Choroid plexus epithelial cell (primary cell): ENCODE results near the gene RANBP3L.

Experiments used
- DNase-seq: peaks from one replicate; pipeline ENCODE4 v3.0.0-alpha.2; 2010; ENCODE audit warnings: low read depth
- H3K4me3 ChIP-seq: 2 replicates; pipeline ENCODE4 v1.5.1; 2011; ENCODE audit warnings: low read depth, mild to moderate bottlenecking, control low read depth, low read length, moderate library complexity
- CTCF ChIP-seq: conservative IDR thresholded peaks from 2 replicates; pipeline ENCODE4 v1.5.1; 2011; ENCODE audit warnings: low read depth, mild to moderate bottlenecking, control low read depth, inconsistent platforms, low read length, moderate library complexity

Gene RANBP3L

GRCh38 chr5:36236801-36237200 lies 64.9 kb downstream of the RANBP3L start:
- H3K4me3 ChIP-seq = no peak overlapping the region
- no peak for TF ChIP-seq CTCF
- DNase-seq = no peak

DNA sequence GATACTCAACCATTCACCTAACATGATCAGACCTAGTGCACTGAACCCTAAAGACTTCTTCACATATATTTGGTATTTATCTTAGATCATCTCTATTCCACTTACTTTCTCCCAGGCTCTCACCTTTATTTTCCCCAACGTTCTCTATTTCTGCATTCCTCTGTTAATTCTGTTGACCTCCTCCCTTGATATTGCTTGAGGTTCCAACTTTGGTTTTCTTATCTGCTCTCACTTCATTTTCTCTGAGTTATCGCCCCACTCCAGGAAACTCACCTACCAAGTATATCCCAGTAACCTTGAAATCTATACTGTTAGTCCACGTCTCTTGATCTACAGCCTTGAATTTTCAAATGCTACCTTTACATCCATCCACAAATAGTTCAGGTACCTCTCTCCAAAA lies 69.2 kb downstream of the RANBP3L start:
- no peak overlapping the region for H3K4me3 ChIP-seq
- no peak for DNase-seq
- TF ChIP-seq CTCF = no peak

DNA sequence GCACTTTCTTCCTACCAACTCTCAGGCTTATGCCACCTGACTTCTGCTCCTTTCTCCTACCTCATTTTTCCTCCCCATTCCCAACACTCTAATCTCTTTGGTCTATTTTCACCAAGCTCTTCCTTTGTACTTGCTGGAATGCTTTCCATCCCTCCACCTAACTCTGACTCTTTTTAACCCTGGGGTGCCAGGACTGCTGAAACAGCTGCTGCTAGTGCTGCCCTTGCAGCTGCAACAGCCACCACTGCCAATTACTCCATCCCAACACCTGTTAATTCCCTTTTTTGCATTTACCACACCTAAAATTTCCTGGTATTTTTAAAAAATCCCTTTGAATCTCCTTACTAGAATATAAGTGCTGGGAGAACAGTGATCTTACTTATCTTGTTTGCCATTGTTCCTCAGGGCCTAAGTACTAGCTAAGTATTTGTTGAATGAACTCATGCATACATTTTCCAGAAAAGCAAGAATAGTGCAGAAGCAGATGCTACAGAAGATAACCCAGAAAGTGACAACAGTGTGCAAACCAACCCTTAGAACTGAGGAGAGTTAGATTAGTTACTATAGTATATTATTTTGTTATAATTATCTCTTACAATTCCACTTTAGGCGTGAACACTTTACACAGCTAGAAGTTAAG lies 71.4 kb downstream of the RANBP3L start:
- H3K4me3 ChIP-seq = no peak overlapping the region
- no peak for TF ChIP-seq CTCF
- no peak for DNase-seq

DNA sequence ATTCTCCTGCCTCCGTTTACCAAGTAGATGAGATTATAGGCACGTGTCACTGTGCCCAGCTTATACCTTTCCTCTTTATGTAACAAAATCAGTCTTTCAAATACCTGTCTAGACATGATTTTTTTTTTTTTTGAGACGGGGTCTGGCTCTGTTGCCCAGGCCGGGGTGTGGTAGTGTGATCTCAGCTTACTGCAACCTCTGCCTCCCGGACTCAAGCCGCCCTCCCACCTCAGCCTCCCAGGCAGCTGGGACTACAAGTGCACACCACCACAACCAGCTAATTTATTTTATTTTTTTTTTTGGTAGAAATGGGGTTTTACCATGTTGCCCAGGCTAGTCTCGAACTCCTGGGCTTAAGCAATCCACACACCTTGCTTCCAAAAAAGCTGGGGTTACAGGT lies 73.2 kb downstream of the RANBP3L start:
- no peak for DNase-seq
- no peak for TF ChIP-seq CTCF
- H3K4me3 ChIP-seq = no peak overlapping the region

DNA sequence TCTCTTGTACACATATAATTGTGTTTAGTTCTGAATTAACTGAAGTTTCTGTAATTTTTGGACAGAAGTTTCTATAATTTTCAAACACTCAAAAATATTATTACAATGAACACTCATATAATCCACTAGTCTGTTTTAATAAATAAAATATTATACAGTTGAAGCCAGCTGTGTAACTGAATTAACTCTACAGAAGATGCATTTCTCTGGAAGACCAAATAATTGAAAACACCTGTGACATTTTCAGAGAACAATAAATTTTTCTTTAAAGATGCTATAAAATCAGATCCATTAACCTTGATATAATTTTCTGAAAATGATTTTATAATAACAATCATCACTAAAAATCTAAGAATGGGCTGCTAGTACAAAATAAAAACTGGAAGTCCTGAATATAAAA lies 74.7 kb downstream of the RANBP3L start:
- no peak for DNase-seq
- no peak overlapping the region for H3K4me3 ChIP-seq
- no peak for TF ChIP-seq CTCF

DNA sequence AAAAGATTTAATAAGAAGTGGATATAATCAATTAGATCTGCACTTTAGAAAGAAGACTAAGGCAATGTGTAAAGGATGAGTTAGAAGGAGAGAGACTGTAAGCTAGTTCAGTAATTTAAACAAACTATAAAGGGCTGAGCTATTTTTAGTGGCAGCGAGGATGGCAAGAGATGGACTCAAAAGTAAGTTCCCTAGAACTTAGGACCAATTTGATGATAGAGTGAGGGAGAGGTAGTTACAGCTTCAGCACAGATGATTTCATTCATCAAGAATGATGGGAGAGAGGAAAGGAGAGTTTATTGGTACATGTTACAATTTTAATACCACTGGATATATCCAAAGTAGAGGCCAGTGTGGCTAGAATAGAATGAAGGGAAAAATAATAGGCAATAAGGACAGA lies 79.1 kb downstream of the RANBP3L start:
- no peak for TF ChIP-seq CTCF
- DNase-seq = no peak

GRCh38 chr5:36217988-36218387 lies 83.7 kb downstream of the RANBP3L start:
- H3K4me3 ChIP-seq = no peak overlapping the region
- no peak for DNase-seq
- TF ChIP-seq CTCF = no peak

More for the DNA sequence above, 79.1 kb downstream of the RANBP3L start:
- no peak overlapping the region for H3K4me3 ChIP-seq
